ENCODE results near the gene SSC5D.

GRCh38 chr19:55443045-55443823, 45.0 kb upstream of the SSC5D start, which contains the start of gene SHISA7:
- TF ChIP-seq POLR2A (IDR thresholded peaks at IDR 0.05; ENCODE audit: low read length) (no peak), GATA1 (IDR thresholded peaks at IDR 0.05; ENCODE audit: low read depth, low read length) (no peak)

Measured in erythroblast (primary cell).